HepG2 (cell line): Measurements from ENCODE around the gene XDH. TPM values are rescaled to one million over a fixed set of nuclear protein-coding genes. Genes with fewer than 3 reads are reported as not detected.

Experiments
- ATAC-seq: fragments of 200-7000 bp; cut with Tn5 transposase; 3 replicates; pipeline ENCODE4 v1.9.1; 2020; ENCODE audit warnings: mild to moderate bottlenecking, moderate library complexity
- BruUV-seq: library from RNA; stranded (reverse); fragments of 400-500 nt; replicated peaks from 2 replicates; lab custom pipeline; 2021; lab: Mats Ljungman, UMichigan
- CTCF ChIA-PET: fragments of 300-600 bp; formaldehyde crosslinking; extraction: SDS; loops from one replicate; lab custom pipeline; 2021; ENCODE audit warnings: low total read pairs, inconsistent platforms, low intra/inter-chr PET ratio; lab: Yijun Ruan, JAX
- POLR2A ChIA-PET: fragments of 350-600 bp; sonication (Branson Sonifier 250); formaldehyde crosslinking; loops from one replicate; lab custom pipeline; 2020; ENCODE audit warnings: antibody characterized with exemption, inconsistent platforms; lab: Yijun Ruan, JAX
- DNase-seq: peaks from one replicate; pipeline ENCODE4 v3.0.0-alpha.2; 2015; ENCODE audit warnings: low spot score
- FAIRE-seq: peaks from 3 replicates; lab custom pipeline; 2011; peaks lifted over from hg19 to GRCh38; lab: Jason Lieb, UNC
- H2AFZ ChIP-seq: one replicate; pipeline ENCODE4 v1.6.1; 2011; ENCODE audit warnings: low read length, inconsistent platforms
- H3K27ac ChIP-seq: fragments of 300-600 bp; 3 replicates; pipeline ENCODE4 v1.8.0; 2011; ENCODE audit warnings: mixed run types, mild to moderate bottlenecking, mixed read lengths, low read length, inconsistent platforms; ENCODE audit not compliant: insufficient read depth; ENCODE audit errors: extremely low read length
- H3K27me3 ChIP-seq, 2 experiments: fragments of 200-600 bp in 1 of 2; 2 replicates in 1 of 2; 3 replicates in 1 of 2; pipeline versions ENCODE4 v1.6.0 to v1.8.0; 2011; ENCODE audit warnings: low read length in 2 of 2, mild to moderate bottlenecking in 2 of 2, moderate library complexity in 2 of 2, inconsistent platforms in 1 of 2; ENCODE audit not compliant: insufficient read depth in 2 of 2, control insufficient read depth in 1 of 2
- H3K36me3 ChIP-seq, 2 experiments: fragments of 200-600 bp in 1 of 2; replicated peaks in 1 of 2; 2 replicates in 1 of 2; 3 replicates in 1 of 2; pipeline versions ENCODE4 v1.5.1 to v1.8.0; 2011; ENCODE audit warnings: low read length in 2 of 2, inconsistent platforms in 1 of 2; ENCODE audit not compliant: insufficient read depth in 2 of 2, control insufficient read depth in 1 of 2
- H3K4me1 ChIP-seq: 2 replicates; pipeline ENCODE4 v1.5.1; 2012; ENCODE audit warnings: low read length, inconsistent platforms; ENCODE audit not compliant: insufficient read depth
- H3K4me2 ChIP-seq: 2 replicates; pipeline ENCODE4 v1.6.0; 2011; ENCODE audit warnings: low read depth, low read length, inconsistent platforms
- H3K4me3 ChIP-seq, 3 experiments: fragments of 200-600 bp in 1 of 3; sonication (generic), shearing (Covaris generic) in 1 of 3; replicated peaks in 1 of 3; 2 replicates each; pipeline ENCODE4 v1.5.1; 2011 to 2016; ENCODE audit warnings: low read length in 3 of 3, inconsistent platforms in 2 of 3, low read depth in 2 of 3, mild to moderate bottlenecking in 2 of 3, control low read depth in 1 of 3, mixed read lengths in 1 of 3; ENCODE audit not compliant: insufficient read depth in 1 of 3
- H3K79me2 ChIP-seq: one replicate; pipeline ENCODE4 v1.6.1; 2011; ENCODE audit warnings: low read length, inconsistent platforms; ENCODE audit not compliant: insufficient read depth
- H3K9ac ChIP-seq: 2 replicates; pipeline ENCODE4 v1.6.0; 2011; ENCODE audit warnings: mild to moderate bottlenecking, low read depth, low read length, inconsistent platforms; ENCODE audit not compliant: insufficient read depth
- H3K9me3 ChIP-seq: 2 replicates; pipeline ENCODE4 v1.5.1; 2012; ENCODE audit warnings: mild to moderate bottlenecking, low read length
- H4K20me1 ChIP-seq: 2 replicates; pipeline ENCODE4 v1.6.0; 2011; ENCODE audit warnings: inconsistent platforms, mild to moderate bottlenecking, low read length, moderate library complexity; ENCODE audit not compliant: insufficient read depth
- EP300 ChIP-seq, 3 experiments: sonication (generic) in 1 of 3; formaldehyde crosslinking in 1 of 3; IDR thresholded peaks; 2 replicates each; pipeline versions ENCODE4 v1.5.1 to v1.6.1; 2011 to 2020; ENCODE audit warnings: low read depth in 2 of 3, low read length in 2 of 3, borderline replicate concordance in 1 of 3, improper control_type of control experiment in 1 of 3, mild to moderate bottlenecking in 1 of 3, missing genetic modification reagents in 1 of 3, moderate library complexity in 1 of 3
- MTA3 ChIP-seq: sonication (generic); formaldehyde crosslinking; IDR thresholded peaks from 2 replicates; pipeline ENCODE4 v1.4.0; 2020; ENCODE audit warnings: missing genetic modification reagents
- STAT5B ChIP-seq: sonication (generic); formaldehyde crosslinking; IDR thresholded peaks from 2 replicates; pipeline ENCODE4 v1.4.0; 2020; ENCODE audit warnings: missing genetic modification reagents
- ZNF567 ChIP-seq: sonication (generic); formaldehyde crosslinking; IDR thresholded peaks from 2 replicates; pipeline ENCODE4 v1.8.1; 2023; ENCODE audit warnings: mild to moderate bottlenecking, missing genetic modification reagents, borderline replicate concordance
- ZNF724P ChIP-seq: sonication (generic); formaldehyde crosslinking; IDR thresholded peaks from 2 replicates; pipeline ENCODE4 v1.8.0; 2022; ENCODE audit warnings: missing genetic modification reagents, borderline replicate concordance
- ZNF775 ChIP-seq: sonication (generic); formaldehyde crosslinking; IDR thresholded peaks from 2 replicates; pipeline ENCODE4 v1.4.0; 2020; ENCODE audit warnings: missing genetic modification reagents, mild to moderate bottlenecking, moderate library complexity, borderline replicate concordance
- WGBS: methylation state at CpG from one replicate; pipeline ENCODE4 v1.1.6; 2017; ENCODE audit warnings: low lambda C conversion rate; 5-methylcytosine and 5-hydroxymethylcytosine counted together
- in situ Hi-C: cut with HindIII; loops from 2 replicates; pipeline ENCODE4 v1.10.0; 2017; ENCODE audit warnings: low pct_unique_long_range_greater_than_20kb; ENCODE audit not compliant: extremely low pct_ligation_motif_present
- intact Hi-C: fragments of 100-400 bp; cut with micrococcal nuclease; formaldehyde crosslinking; loops from one replicate; pipeline ENCODE4 v1.10.0; 2022; ENCODE audit not compliant: unreplicated experiment
- polyA plus RNA-seq, 8 experiments: library from polyadenylated mRNA; depleted of rRNA in 3 of 8; stranded (reverse) in 7 of 8; unstranded in 1 of 8; fragments of >200 nt; fragmentation: Illumina TruSeq in 4 of 8; extraction: Trizol in 4 of 8; gene quantifications; 2 replicates each; pipeline versions ENCODE4 v1.2.1 to v1.2.3, GENCODE V29; 2011 to 2016; ENCODE audit warnings: low read depth in 4 of 8, missing spikeins in 1 of 8, mixed read lengths in 1 of 8; ENCODE audit not compliant: insufficient read depth in 1 of 8
- total RNA-seq, 5 experiments: library from RNA; depleted of rRNA; stranded (reverse); fragments of >200 nt; fragmentation: Illumina TruSeq; extraction: Trizol; gene quantifications; 2 replicates each; pipeline ENCODE4 v1.2.3, GENCODE V29; 2016; ENCODE audit warnings: low read depth in 1 of 5

XDH gene
- total and polyA plus RNA-seq, 2 of the 13 experiments (the other 11 are each of a cell fraction or from before 2014, with no cell fraction given) = not detected

DNA sequence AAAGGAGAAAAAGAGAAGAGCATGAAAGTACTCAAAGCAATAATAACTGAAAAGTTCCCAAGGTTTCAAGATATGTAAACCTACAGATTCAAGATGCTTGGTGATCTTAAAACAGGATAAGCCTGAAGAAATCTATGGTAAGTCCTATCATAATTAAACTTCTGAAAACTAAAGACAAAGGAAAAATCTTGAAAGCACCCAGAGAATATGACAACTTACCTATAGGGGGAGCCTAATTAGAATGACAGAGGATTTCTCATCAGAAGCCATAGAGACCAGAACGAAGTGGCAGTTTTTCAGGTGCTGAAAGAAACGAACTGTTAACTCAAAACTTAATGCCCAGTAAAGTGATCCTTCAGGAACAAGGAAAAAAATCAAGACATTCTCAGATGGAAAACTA, 59.7 kb downstream of the XDH start:
- Histone ChIP-seq H3K9me3 (no peaks in the 10 kb centered on the region), H2AFZ (no peak overlapping the region), H3K9ac (no peak overlapping the region), H3K4me3 (no peak overlapping the region), H3K4me1 (no peaks in the 10 kb centered on the region), H4K20me1 (no peaks in the 10 kb centered on the region), H3K79me2 (no peaks in the 10 kb centered on the region), H3K27ac (no peak overlapping the region), H3K36me3 (no peaks in the 10 kb centered on the region), H3K4me2 (no peak overlapping the region), H3K27me3 (no peaks in the 10 kb centered on the region)
- no peak for TF ChIP-seq ZNF775 (CRISPR knock-in tag)
- WGBS = 1% methylated on average over 2 of the region's 2 CpGs
- ATAC-seq = no peak
- FAIRE-seq = no peak
- BruUV-seq = no TSS peak
- CTCF ChIA-PET = no interaction called here
- no peak for DNase-seq
- intact Hi-C loops = no loop called here
- POLR2A ChIA-PET = no interaction called here
- in situ Hi-C loops = no loop called here

GRCh38 chr2:31353179-31353578, 61.4 kb downstream of the XDH start:
- TF ChIP-seq ZNF567 (CRISPR knock-in tag) (no peak), MTA3 (CRISPR knock-in tag) (no peak), STAT5B (no peak), EP300 (IDR thresholded peaks at IDR 0.05; ENCODE audit: low read depth in 2 of 2, low read length in 2 of 2) (no peak), EP300 (CRISPR knock-in tag; IDR thresholded peaks at IDR 0.05; ENCODE audit: borderline replicate concordance) (no peak), ZNF724P (CRISPR knock-in tag) (no peak)
- H2AFZ ChIP-seq = no peak overlapping the region
- no peak overlapping the region for H3K4me2 ChIP-seq
- peaks cover 0 to 5% of the 10 kb centered on the region in 2 experiments; a peak in 3 of 5 replicates for H3K27me3 ChIP-seq
- intact Hi-C loops (no loop called here), in situ Hi-C loops (no loop called here)
- no peaks in the 10 kb centered on the region for H4K20me1 ChIP-seq
- no peak overlapping the region for H3K27ac ChIP-seq
- no peak for FAIRE-seq
- ATAC-seq = no peak
- H3K4me3 ChIP-seq = no peak overlapping the region
- H3K9ac ChIP-seq = no peak overlapping the region
- H3K9me3 ChIP-seq = no peaks in the 10 kb centered on the region
- 13% methylated on average over 2 of the region's 2 CpGs for WGBS
- H3K4me1 ChIP-seq = no peaks in the 10 kb centered on the region
- no peaks in the 10 kb centered on the region for H3K79me2 ChIP-seq
- ChIA-PET CTCF (no interaction called here), POLR2A (no interaction called here)
- no peaks in the 10 kb centered on the region for H3K36me3 ChIP-seq
- no peak for DNase-seq
- BruUV-seq = no TSS peak
